Hepatocyte (in vitro differentiated cells): ENCODE data around the gene IL1RAPL1. TPM values are rescaled to one million over a fixed set of nuclear protein-coding genes. Genes with fewer than 3 reads are reported as not detected.

Experiments
- DNase-seq: peaks from one replicate; pipeline ENCODE4 v3.0.0-alpha.2; 2016; ENCODE audit warnings: low spot score
- H2AFZ ChIP-seq: fragments of 200-600 bp; sonication (generic); 2 replicates; pipeline ENCODE4 v1.6.0; 2016; ENCODE audit warnings: antibody characterized with exemption, mild to moderate bottlenecking
- H3K27ac ChIP-seq: fragments of 200-600 bp; sonication (generic); 2 replicates; pipeline ENCODE4 v1.5.1; 2016; ENCODE audit warnings: mild to moderate bottlenecking
- H3K27me3 ChIP-seq: fragments of 200-600 bp; sonication (generic); 2 replicates; pipeline ENCODE4 v1.6.1; 2016
- H3K36me3 ChIP-seq: fragments of 200-600 bp; sonication (generic); replicated peaks from 2 replicates; pipeline ENCODE4 v1.5.1; 2016; ENCODE audit warnings: low read depth; ENCODE audit not compliant: insufficient read depth
- H3K4me1 ChIP-seq: fragments of 200-600 bp; sonication (generic); 2 replicates; pipeline ENCODE4 v1.5.1; 2016; ENCODE audit warnings: mild to moderate bottlenecking, moderate library complexity; ENCODE audit not compliant: insufficient read depth
- H3K4me2 ChIP-seq: fragments of 200-600 bp; sonication (generic); 2 replicates; pipeline ENCODE4 v1.6.0; 2016
- H3K4me3 ChIP-seq: fragments of 200-600 bp; sonication (generic); 2 replicates; pipeline ENCODE4 v1.5.1; 2016; ENCODE audit warnings: mild to moderate bottlenecking
- H3K79me2 ChIP-seq: fragments of 200-600 bp; sonication (generic); 2 replicates; pipeline ENCODE4 v1.6.0; 2017; ENCODE audit warnings: mild to moderate bottlenecking
- H3K9me2 ChIP-seq: fragments of 200-600 bp; sonication (generic); replicated peaks from 2 replicates; pipeline ENCODE4 v1.6.0; 2017; ENCODE audit warnings: mild to moderate bottlenecking; ENCODE audit not compliant: insufficient read depth
- H3K9me3 ChIP-seq: fragments of 200-600 bp; sonication (generic); 2 replicates; pipeline ENCODE4 v1.5.1; 2016; ENCODE audit warnings: low read depth, mild to moderate bottlenecking
- H4K20me1 ChIP-seq: fragments of 200-600 bp; sonication (generic); 2 replicates; pipeline ENCODE4 v1.6.0; 2016; ENCODE audit warnings: mild to moderate bottlenecking; ENCODE audit not compliant: insufficient read depth, poor library complexity, severe bottlenecking
- CTCF ChIP-seq: fragments of 200-600 bp; sonication (generic); IDR thresholded peaks from 2 replicates; pipeline ENCODE4 v1.5.1; 2016; ENCODE audit warnings: antibody characterized with exemption, mild to moderate bottlenecking; ENCODE audit not compliant: poor library complexity
- EZH2 ChIP-seq: fragments of 200-600 bp; sonication (generic); IDR thresholded peaks from 2 replicates; pipeline ENCODE4 v1.6.1; 2016; ENCODE audit warnings: antibody characterized with exemption, mild to moderate bottlenecking, borderline replicate concordance
- EZH2phosphoT487 ChIP-seq: fragments of 200-600 bp; sonication (generic); IDR thresholded peaks from one replicate; pipeline ENCODE4 v1.6.1; 2018; ENCODE audit warnings: antibody characterized with exemption, mild to moderate bottlenecking, low read depth, moderate library complexity; ENCODE audit not compliant: unreplicated experiment, severe bottlenecking
- WGBS: methylation state at CpG from one replicate; pipeline ENCODE4 v1.1.6; 2016; ENCODE audit warnings: low lambda C conversion rate; ENCODE audit errors: missing lambda C conversion rate; 5-methylcytosine and 5-hydroxymethylcytosine counted together
- polyA plus RNA-seq: library from polyadenylated mRNA; unstranded; fragments of >200 nt; fragmentation: Nextera tagmentation; extraction: Ambion mirVana; gene quantifications from 2 replicates; pipeline ENCODE4 v1.2.1, GENCODE V29; 2016
- total RNA-seq: library from RNA; depleted of rRNA; stranded (reverse); fragments of >200 nt; gene quantifications from 2 replicates; pipeline ENCODE4 v1.2.3, GENCODE V29; 2014

IL1RAPL1 gene
- total and polyA plus RNA-seq, 2 experiments from 2014 or later = 0.89 to 2.7 TPM

- H3K9me3 ChIP-seq = no peaks in the 10 kb centered on the region
- H3K4me2 ChIP-seq = no peak overlapping the region
- no peak overlapping the region for H3K27ac ChIP-seq
- no peaks in the 10 kb centered on the region for H3K79me2 ChIP-seq
- no peak overlapping the region for H2AFZ ChIP-seq
- no peak for DNase-seq
- H3K4me1 ChIP-seq = no peaks in the 10 kb centered on the region
- WGBS = 86% methylated on average over 2 of the region's 2 CpGs
- H3K27me3 ChIP-seq = no peaks in the 10 kb centered on the region
- TF ChIP-seq CTCF = no peak
- no peak for TF ChIP-seq EZH2phosphoT487
- TF ChIP-seq EZH2 = no peak
- H4K20me1 ChIP-seq = no peaks in the 10 kb centered on the region
- H3K36me3 ChIP-seq = no peaks in the 10 kb centered on the region
- no peak overlapping the region for H3K4me3 ChIP-seq
- H3K9me2 ChIP-seq = no peaks in the 10 kb centered on the region
These were observed 21.8 kb downstream of the IL1RAPL1 start for GRCh38 chrX:28609003-28609402.

- TF ChIP-seq EZH2 (no peak), EZH2phosphoT487 (no peak), CTCF (no peak)
- Histone ChIP-seq H4K20me1 (no peaks in the 10 kb centered on the region), H3K4me3 (no peak overlapping the region), H3K27me3 (no peaks in the 10 kb centered on the region), H3K27ac (no peak overlapping the region), H3K9me2 (no peaks in the 10 kb centered on the region), H3K79me2 (no peaks in the 10 kb centered on the region), H3K4me2 (no peak overlapping the region), H3K36me3 (no peaks in the 10 kb centered on the region), H2AFZ (no peak overlapping the region), H3K9me3 (no peaks in the 10 kb centered on the region), H3K4me1 (no peaks in the 10 kb centered on the region)
- DNase-seq = no peak
- WGBS = 74% methylated on average over 5 of the region's 5 CpGs
These were observed 22.8 kb downstream of the IL1RAPL1 start for GRCh38 chrX:28609917-28610613.

- WGBS = 82% methylated on average over 4 of the region's 4 CpGs
- H3K9me2 ChIP-seq = no peaks in the 10 kb centered on the region
These were observed 23.5 kb downstream of the IL1RAPL1 start for GRCh38 chrX:28610746-28611145.

More at GRCh38 chrX:28610746-28611145, 23.5 kb downstream of the IL1RAPL1 start:
- Histone ChIP-seq H2AFZ (no peak overlapping the region), H3K4me1 (no peaks in the 10 kb centered on the region), H3K79me2 (no peaks in the 10 kb centered on the region), H3K27me3 (no peaks in the 10 kb centered on the region), H4K20me1 (no peaks in the 10 kb centered on the region), H3K9me3 (no peaks in the 10 kb centered on the region), H3K36me3 (no peaks in the 10 kb centered on the region), H3K4me3 (no peak overlapping the region), H3K4me2 (no peak overlapping the region), H3K27ac (no peak overlapping the region)
- DNase-seq = no peak
- TF ChIP-seq EZH2 (no peak), EZH2phosphoT487 (no peak), CTCF (no peak)
